ENCODE data around the gene NANOGP8. TPM values are rescaled to one million over a fixed set of nuclear protein-coding genes. Genes with fewer than 3 reads are reported as not detected.

The NANOGP8 gene
- total and polyA plus RNA-seq, 2 experiments from 2014 or later: not detected

- H3K27ac ChIP-seq: no peak overlapping the region
- H3K36me3 ChIP-seq (ENCODE audit: low read depth): no peaks in the 10 kb centered on the region
- no peak overlapping the region for H3K9ac ChIP-seq
- no peaks in the 10 kb centered on the region for H3K79me2 ChIP-seq (ENCODE audit: insufficient read depth)
- H3K4me1 ChIP-seq (ENCODE audit: insufficient read depth): no peaks in the 10 kb centered on the region
- no peak overlapping the region for H3K4me2 ChIP-seq (ENCODE audit: unreplicated experiment)
- H3K27me3 ChIP-seq (replicated peaks; ENCODE audit: insufficient read depth): no peaks in the 10 kb centered on the region
- H2AFZ ChIP-seq: no peak overlapping the region
- no peaks in the 10 kb centered on the region for H3F3A ChIP-seq (ENCODE audit: insufficient read depth)
- TF ChIP-seq EZH2 (IDR thresholded peaks at IDR 0.05; ENCODE audit: insufficient read depth, poor library complexity, severe bottlenecking) (no peak), EZH2phosphoT487 (IDR thresholded peaks at IDR 0.05; ENCODE audit: insufficient read depth, low read depth) (no peak)
- in situ Hi-C loops (cut with MboI): no loop called here
- H3K9me3 ChIP-seq (ENCODE audit: low read depth): no peaks in the 10 kb centered on the region
- no peaks in the 10 kb centered on the region for H3K9me2 ChIP-seq (ENCODE audit: insufficient read depth)
- H4K20me1 ChIP-seq (ENCODE audit: insufficient read depth): no peaks in the 10 kb centered on the region
- WGBS, 2 experiments (ENCODE audit: low coverage in 1 of 2, low lambda C conversion rate in 2 of 2, missing lambda C conversion rate in 2 of 2): 91 to 92% methylated on average over 6 of the region's 6 CpGs
- no peak overlapping the region for H3K4me3 ChIP-seq
- DNase-seq: no peak
These were observed 35.1 kb upstream of the NANOGP8 start for GRCh38 chr15:35120173-35120572.

GRCh38 chr15:35118960-35119359 is 33.9 kb upstream of the NANOGP8 start:
- no peaks in the 10 kb centered on the region for H4K20me1 ChIP-seq (ENCODE audit: insufficient read depth)
- no peak for TF ChIP-seq EZH2phosphoT487 (IDR thresholded peaks at IDR 0.05; ENCODE audit: insufficient read depth, low read depth)
- 26 to 28% methylated on average over 2 of the region's 2 CpGs for WGBS, 2 experiments (ENCODE audit: low coverage in 1 of 2, low lambda C conversion rate in 2 of 2, missing lambda C conversion rate in 2 of 2)
- no peaks in the 10 kb centered on the region for H3K9me3 ChIP-seq (ENCODE audit: low read depth)
- no peak overlapping the region for H3K27ac ChIP-seq
- DNase-seq: no peak
- H3K4me2 ChIP-seq (ENCODE audit: unreplicated experiment): no peak overlapping the region
- no peak overlapping the region for H2AFZ ChIP-seq
- H3K79me2 ChIP-seq (ENCODE audit: insufficient read depth): no peaks in the 10 kb centered on the region
- in situ Hi-C loops (cut with MboI): no loop called here
- H3K27me3 ChIP-seq (replicated peaks; ENCODE audit: insufficient read depth): no peaks in the 10 kb centered on the region
- H3F3A ChIP-seq (ENCODE audit: insufficient read depth): no peaks in the 10 kb centered on the region
- H3K36me3 ChIP-seq (ENCODE audit: low read depth): no peaks in the 10 kb centered on the region
- no peak overlapping the region for H3K4me3 ChIP-seq
- H3K9ac ChIP-seq: no peak overlapping the region
- no peaks in the 10 kb centered on the region for H3K4me1 ChIP-seq (ENCODE audit: insufficient read depth)
- no peaks in the 10 kb centered on the region for H3K9me2 ChIP-seq (ENCODE audit: insufficient read depth)

GRCh38 chr15:35117543-35118265 is 32.6 kb upstream of the NANOGP8 start:
- Histone ChIP-seq H2AFZ (no peak overlapping the region), H3K27me3 (replicated peaks; ENCODE audit: insufficient read depth) (no peaks in the 10 kb centered on the region), H3K36me3 (ENCODE audit: low read depth) (no peaks in the 10 kb centered on the region), H3K27ac (no peak overlapping the region), H3K9me2 (ENCODE audit: insufficient read depth) (no peaks in the 10 kb centered on the region), H4K20me1 (ENCODE audit: insufficient read depth) (no peaks in the 10 kb centered on the region), H3K9ac (no peak overlapping the region), H3K4me3 (no peak overlapping the region), H3K4me2 (ENCODE audit: unreplicated experiment) (no peak overlapping the region), H3K79me2 (ENCODE audit: insufficient read depth) (no peaks in the 10 kb centered on the region), H3K4me1 (ENCODE audit: insufficient read depth) (no peaks in the 10 kb centered on the region), H3K9me3 (ENCODE audit: low read depth) (no peaks in the 10 kb centered on the region), H3F3A (ENCODE audit: insufficient read depth) (no peaks in the 10 kb centered on the region)
- WGBS, 2 experiments (ENCODE audit: low coverage in 1 of 2, low lambda C conversion rate in 2 of 2, missing lambda C conversion rate in 2 of 2): 52 to 60% methylated on average over 2 of the region's 2 CpGs
- TF ChIP-seq EZH2 (IDR thresholded peaks at IDR 0.05; ENCODE audit: insufficient read depth, poor library complexity, severe bottlenecking) (no peak), EZH2phosphoT487 (IDR thresholded peaks at IDR 0.05; ENCODE audit: insufficient read depth, low read depth) (no peak)
- no peak for DNase-seq
- in situ Hi-C loops (cut with MboI): no loop called here

GRCh38 chr15:35115155-35115725 is 30.1 kb upstream of the NANOGP8 start:
- no peak for TF ChIP-seq EZH2phosphoT487 (IDR thresholded peaks at IDR 0.05; ENCODE audit: insufficient read depth, low read depth)
- TF ChIP-seq EZH2 (IDR thresholded peaks at IDR 0.05; ENCODE audit: insufficient read depth, poor library complexity, severe bottlenecking): no peak
- Histone ChIP-seq H3K9me3 (ENCODE audit: low read depth) (no peaks in the 10 kb centered on the region), H3K36me3 (ENCODE audit: low read depth) (no peaks in the 10 kb centered on the region), H3K9ac (no peak overlapping the region), H3K4me1 (ENCODE audit: insufficient read depth) (no peaks in the 10 kb centered on the region), H2AFZ (no peak overlapping the region), H4K20me1 (ENCODE audit: insufficient read depth) (no peaks in the 10 kb centered on the region), H3F3A (ENCODE audit: insufficient read depth) (no peaks in the 10 kb centered on the region), H3K79me2 (ENCODE audit: insufficient read depth) (no peaks in the 10 kb centered on the region), H3K4me3 (no peak overlapping the region), H3K4me2 (ENCODE audit: unreplicated experiment) (no peak overlapping the region), H3K27ac (no peak overlapping the region), H3K27me3 (replicated peaks; ENCODE audit: insufficient read depth) (no peaks in the 10 kb centered on the region), H3K9me2 (ENCODE audit: insufficient read depth) (no peaks in the 10 kb centered on the region)
- in situ Hi-C loops (cut with MboI): no loop called here
- 34 to 41% methylated on average over 5 of the region's 5 CpGs for WGBS, 2 experiments (ENCODE audit: low coverage in 1 of 2, low lambda C conversion rate in 2 of 2, missing lambda C conversion rate in 2 of 2)
- DNase-seq: no peak

All from GM23248 (cell line).